ENCODE data around the gene ALG8. TPM values are rescaled to one million over a fixed set of nuclear protein-coding genes. Genes with fewer than 3 reads are reported as not detected.

Gene ALG8
- total RNA-seq, 2 donors from 2014 or later: 25.4 to 30.3 TPM

GRCh38 chr11:78112582-78113275, 26.7 kb downstream of the ALG8 start:
- H3K27ac ChIP-seq: no peak overlapping the region
- no peaks in the 10 kb centered on the region for H3K9me3 ChIP-seq
- no peak for ATAC-seq
- H3K4me1 ChIP-seq: peaks cover 8% of the 10 kb centered on the region
- no peak for TF ChIP-seq POLR2A (IDR thresholded peaks at IDR 0.05)
- TF ChIP-seq CTCF (IDR thresholded peaks at IDR 0.05): no peak
- intact Hi-C loops (cut with DNase I): no loop called here
- DNase-seq: no peak
- no peaks in the 10 kb centered on the region for H3K27me3 ChIP-seq
- WGBS, 2 donors: 80 to 89% methylated on average over 6 of the region's 6 CpGs
- peaks cover 0 to 3% of the 10 kb centered on the region in 2 donors for H3K36me3 ChIP-seq (replicated peaks in 1 of 2; ENCODE audit: insufficient read depth in 1 of 2, low read depth in 2 of 2)
- no peak overlapping the region for H3K4me3 ChIP-seq

GRCh38 chr11:78111298-78111697, 28.1 kb downstream of the ALG8 start:
- H3K36me3 ChIP-seq (replicated peaks in 1 of 2; ENCODE audit: insufficient read depth in 1 of 2, low read depth in 2 of 2): peaks cover 0 to 3% of the 10 kb centered on the region in 2 donors
- ATAC-seq (no peak), DNase-seq (no peak)
- no peaks in the 10 kb centered on the region for H3K9me3 ChIP-seq
- H3K27me3 ChIP-seq: no peaks in the 10 kb centered on the region
- peaks cover 8% of the 10 kb centered on the region for H3K4me1 ChIP-seq
- no peak overlapping the region for H3K4me3 ChIP-seq
- 60 to 80% methylated on average over 2 of the region's 2 CpGs for WGBS, 2 donors
- no peak overlapping the region for H3K27ac ChIP-seq
- TF ChIP-seq CTCF (IDR thresholded peaks at IDR 0.05) (no peak), POLR2A (IDR thresholded peaks at IDR 0.05) (no peak)
- intact Hi-C loops (cut with DNase I): no loop called here

- DNase-seq (no peak), ATAC-seq (no peak)
- H3K4me3 ChIP-seq: no peak overlapping the region
- intact Hi-C loops (cut with DNase I): no loop called here
- no peak overlapping the region for H3K27ac ChIP-seq
- no peaks in the 10 kb centered on the region for H3K9me3 ChIP-seq
- TF ChIP-seq CTCF (IDR thresholded peaks at IDR 0.05) (no peak), POLR2A (IDR thresholded peaks at IDR 0.05) (no peak)
- H3K27me3 ChIP-seq: no peaks in the 10 kb centered on the region
- H3K36me3 ChIP-seq (replicated peaks in 1 of 2; ENCODE audit: insufficient read depth in 1 of 2, low read depth in 2 of 2): peaks cover 0 to 3% of the 10 kb centered on the region in 2 donors
- H3K4me1 ChIP-seq: peaks cover 8% of the 10 kb centered on the region
- WGBS, 2 donors: 93 to 97% methylated on average over 2 of the region's 2 CpGs
Measured at GRCh38 chr11:78110830-78111229, 28.6 kb downstream of the ALG8 start.

GRCh38 chr11:78110351-78110750, 29.1 kb downstream of the ALG8 start:
- intact Hi-C loops (cut with DNase I): no loop called here
- Histone ChIP-seq H3K4me1 (peaks cover 8% of the 10 kb centered on the region), H3K9me3 (no peaks in the 10 kb centered on the region), H3K4me3 (no peak overlapping the region), H3K27me3 (no peaks in the 10 kb centered on the region), H3K36me3 (replicated peaks in 1 of 2; ENCODE audit: insufficient read depth in 1 of 2, low read depth in 2 of 2) (peaks cover 0 to 3% of the 10 kb centered on the region in 2 donors), H3K27ac (no peak overlapping the region)
- DNase-seq (no peak), ATAC-seq (no peak)
- TF ChIP-seq CTCF (IDR thresholded peaks at IDR 0.05) (no peak), POLR2A (IDR thresholded peaks at IDR 0.05) (no peak)
- 90 to 91% methylated on average over 5 of the region's 5 CpGs for WGBS, 2 donors

All from body of pancreas (tissue), 4 donors.